Hematopoietic multipotent progenitor cell treated with erythropoietin and hydrocortisone succinate and interleukin-3 and kit ligand, for 6 days (in vitro differentiated cells): ENCODE results near the gene PHF23.

Source experiments
- DNase-seq: peaks from one replicate; pipeline ENCODE4 v3.0.0-alpha.2; 2015

PHF23 gene

DNA sequence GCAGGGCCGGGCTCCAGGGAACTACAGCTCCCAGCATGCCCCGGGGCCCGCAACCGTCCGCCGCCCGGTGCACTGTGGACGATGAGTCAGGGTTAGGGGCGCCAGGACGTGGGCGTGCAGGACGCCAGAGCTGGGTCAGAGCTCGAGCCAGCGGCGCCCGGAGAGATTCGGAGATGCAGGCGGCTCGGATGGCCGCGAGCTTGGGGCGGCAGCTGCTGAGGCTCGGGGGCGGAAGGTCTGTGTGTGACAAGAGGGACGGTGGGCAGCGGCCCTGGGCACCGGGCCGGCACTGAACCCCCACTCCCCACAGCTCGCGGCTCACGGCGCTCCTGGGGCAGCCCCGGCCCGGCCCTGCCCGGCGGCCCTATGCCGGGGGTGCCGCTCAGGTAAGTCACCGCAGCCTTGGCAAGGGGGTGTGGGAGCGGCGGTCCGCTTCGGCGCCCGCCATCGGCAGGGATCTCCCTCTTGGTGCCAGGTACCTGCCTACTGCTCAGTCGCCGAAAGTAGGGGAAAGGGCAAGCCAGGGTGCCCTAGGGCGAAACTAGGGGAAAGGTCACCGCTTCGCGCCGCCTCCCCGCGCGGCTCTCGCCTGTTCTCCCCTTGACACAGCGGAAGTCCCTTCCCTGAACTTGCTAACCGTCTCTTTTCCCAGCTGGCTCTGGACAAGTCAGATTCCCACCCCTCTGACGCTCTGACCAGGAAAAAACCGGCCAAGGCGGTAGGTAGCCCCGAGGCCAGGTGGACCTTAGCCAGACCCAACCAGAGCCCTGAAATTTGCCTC lies 19.3 kb downstream of the PHF23 start, which contains the start of the genes ACADVL and DLG4:
ACADVL (plus strand) TSS at position 127 of the 781 bp plus-strand sequence; CDS start at position 174, 47 bp downstream.
DLG4 (minus strand) TSS at position 25 of the 781 bp plus-strand sequence.
- DNase-seq: peak; percentile 92

DNA sequence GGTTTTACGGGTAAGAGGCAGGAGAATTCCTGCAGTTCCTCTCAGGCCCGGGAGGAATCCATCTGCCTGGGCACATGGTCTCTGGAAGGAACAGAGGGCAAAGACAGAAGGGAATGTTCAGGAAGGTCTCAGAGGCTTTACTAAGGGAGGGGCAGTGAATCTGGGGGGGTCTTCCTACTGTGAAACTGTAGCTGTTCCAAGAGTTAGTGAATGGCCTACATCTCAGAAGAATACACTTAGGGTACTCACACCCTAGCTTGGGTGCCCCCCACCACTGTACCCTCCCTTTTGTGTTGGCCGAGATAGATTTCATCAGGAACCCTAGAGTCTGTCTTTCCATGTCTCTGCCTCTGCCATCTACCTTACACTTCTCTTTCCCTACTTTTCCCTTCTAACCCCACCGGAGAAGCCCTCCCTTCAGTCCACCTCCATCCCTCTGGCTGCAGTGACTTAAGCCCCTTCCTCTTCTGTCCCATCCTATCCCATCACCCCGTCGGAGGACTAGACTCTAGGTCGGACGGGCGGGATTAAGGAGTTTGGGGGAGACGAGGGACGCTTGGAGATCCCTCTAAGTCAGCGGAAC lies 19.9 kb downstream of the PHF23 start:
- no peak for DNase-seq

DNA sequence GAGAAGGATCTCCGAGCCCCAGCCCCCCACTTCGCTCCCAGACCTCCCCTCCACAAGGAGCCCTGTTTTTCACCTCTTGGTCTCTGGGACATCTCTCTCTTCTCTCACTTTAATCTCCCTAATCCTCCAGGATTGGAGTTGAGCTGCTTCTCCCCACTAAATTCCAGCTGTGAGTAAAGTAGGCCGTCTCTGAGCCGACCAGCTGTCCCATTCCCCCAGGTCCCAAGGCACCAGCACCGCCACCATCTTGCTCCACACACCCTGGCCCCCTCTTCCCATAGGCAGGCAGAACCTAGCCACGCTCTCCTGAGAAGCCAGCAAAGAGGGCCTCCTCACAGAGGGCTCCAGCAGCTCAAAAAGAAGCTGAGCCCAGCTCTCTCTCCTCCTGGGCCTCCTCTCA lies 20.5 kb downstream of the PHF23 start:
- no peak for DNase-seq

DNA sequence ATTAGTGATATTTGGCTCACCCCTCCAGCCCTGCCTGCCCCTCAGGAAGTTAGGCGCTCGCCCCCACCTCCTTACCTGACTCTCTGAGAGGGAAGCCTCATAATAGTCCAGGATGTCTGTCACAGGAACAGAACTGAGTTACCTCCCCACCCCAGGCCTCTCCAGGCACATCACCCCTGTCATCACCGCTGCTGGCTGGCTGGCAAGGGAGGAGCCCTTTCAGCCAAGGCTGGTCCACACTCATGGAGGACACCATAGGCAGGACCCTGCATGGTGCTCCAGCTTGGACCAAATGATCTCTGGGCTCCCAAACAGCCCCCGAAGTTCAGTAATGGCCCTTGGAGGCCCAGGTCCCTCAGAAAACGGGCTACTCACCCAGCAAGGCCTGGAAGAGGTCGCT lies 21.1 kb downstream of the PHF23 start:
- DNase-seq: peak; percentile 30

DNA sequence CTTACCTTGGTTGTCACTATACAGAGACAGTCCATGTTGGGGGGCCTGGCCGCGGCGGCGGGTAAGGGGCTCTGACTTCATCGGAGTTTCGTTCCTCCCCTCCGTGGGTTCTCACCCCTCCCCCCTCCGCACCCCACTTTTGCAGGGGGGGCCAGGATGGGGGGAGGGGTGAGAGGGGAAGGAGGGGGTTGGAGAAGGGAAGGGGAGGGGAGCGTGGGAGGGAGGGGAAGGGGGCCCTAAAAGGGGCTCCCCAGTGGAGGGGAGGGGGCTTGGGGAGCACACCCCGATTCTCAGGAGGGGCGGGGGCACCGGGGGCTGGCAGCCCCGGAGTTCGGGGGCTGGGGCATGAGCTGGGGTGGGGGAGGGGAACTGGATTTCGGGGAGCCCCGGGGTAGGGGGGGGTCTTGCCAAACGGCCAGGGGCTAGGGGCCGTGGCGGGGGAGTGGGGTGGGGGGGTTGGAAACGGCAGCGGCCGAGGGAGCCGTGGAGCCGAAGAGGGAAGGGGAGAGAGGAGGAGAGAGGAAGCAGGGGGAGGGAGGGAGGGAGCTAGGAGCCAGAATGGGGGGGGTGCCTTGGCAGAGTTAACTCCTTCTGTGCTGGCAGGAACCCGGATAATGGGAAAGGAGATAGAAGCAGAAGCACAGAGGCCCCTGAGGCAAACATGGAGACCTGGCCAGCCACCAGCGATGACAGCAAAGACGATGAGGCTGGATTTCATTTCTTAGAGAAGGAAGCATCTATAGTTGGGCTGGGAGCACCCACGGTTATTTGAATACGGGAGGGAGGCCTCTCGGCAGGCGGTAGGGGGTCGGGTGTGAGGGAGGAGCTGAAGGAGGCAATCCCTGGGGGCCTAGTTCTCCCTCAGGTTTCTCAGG lies 21.9 kb downstream of the PHF23 start:
- DNase-seq: peak; percentile 86

DNA sequence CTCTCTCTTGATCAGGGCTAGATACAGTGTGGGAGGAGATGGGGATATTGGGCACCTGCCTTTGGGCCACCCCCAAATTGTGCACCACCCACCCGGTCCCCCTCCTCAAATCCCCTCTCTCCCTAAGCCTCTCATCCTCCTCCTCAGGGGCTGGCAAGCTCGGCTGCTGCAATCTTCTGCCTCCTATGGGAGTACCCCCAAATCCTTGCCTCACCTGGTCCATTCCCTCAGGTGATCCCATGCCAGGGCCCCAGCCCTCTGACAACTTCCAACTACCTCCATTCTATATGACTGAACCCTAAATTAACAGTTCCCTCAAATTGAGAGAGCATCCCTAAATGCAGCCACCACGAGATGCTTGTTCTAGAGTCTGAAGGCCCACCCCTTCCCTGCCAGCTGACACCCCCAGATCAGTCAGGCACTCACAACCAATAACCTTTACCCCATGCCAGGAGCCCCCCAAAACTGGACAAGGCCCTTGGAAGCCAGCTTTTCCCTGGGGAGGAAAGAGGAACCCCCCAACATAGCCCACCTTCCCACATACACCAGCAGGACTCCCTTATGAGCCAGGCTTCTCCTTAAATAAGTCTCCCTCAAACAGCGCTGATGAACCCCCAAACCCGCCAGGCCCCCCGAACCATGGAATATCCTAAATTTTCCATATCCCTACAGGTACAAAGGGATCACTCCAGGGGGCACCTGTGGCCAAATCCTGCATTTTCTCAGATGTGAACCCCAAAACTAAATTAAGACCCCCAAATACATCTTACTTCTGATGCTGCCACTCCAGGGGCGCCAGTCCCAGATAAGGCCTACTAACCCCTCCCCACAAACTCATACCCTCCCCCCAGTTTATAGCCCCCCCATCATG lies 22.8 kb downstream of the PHF23 start:
- DNase-seq: peak; percentile 41

DNA sequence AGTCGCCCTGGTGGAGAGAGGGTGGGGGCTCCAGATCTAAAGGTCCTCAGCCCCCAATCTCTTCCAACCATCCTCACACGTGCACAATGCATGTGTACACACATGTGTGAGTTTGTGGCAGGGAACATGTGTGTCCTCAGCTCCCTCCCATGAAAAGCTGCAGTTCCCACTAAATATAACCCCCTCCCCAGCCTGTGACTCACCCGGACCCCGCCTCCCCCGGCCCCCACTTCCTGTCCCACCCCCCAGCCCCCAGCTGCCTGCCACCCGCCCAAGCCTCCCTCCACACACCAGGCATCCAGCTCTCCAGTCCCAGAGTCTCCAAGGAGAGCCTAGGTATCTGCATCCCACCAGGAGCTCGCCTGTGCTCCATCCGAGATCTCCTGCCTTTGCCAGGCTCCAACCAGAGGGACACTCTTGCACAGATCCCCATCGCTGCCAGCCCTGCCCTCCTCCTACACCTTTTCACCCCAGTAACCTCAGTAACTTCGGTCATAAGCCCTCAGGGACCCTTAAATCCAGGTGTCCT lies 23.5 kb downstream of the PHF23 start:
- peak; percentile 26 for DNase-seq

DNA sequence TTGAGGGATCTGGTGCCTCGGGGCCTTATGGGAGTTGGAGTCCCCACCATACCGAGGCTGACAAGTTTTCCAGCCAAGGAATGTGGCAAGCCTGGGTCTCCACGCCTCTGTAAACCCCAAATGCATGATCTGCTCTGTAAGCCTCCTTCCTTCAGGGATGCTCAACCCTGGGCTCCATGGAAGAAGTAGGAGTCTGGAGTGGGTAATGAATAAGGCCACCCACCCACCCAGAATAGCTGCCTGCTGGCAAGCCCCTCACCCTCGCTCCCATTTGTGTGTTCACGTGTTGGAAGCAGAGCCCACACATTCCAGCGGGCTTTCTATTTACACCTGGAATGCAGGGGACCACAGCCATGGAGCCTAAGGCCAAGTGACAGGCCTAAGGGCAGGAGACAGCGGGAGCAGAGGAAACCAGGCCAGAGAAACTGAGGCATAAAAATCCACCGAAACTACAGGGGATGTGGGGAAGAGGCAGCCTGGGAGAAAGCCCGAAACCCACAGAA lies 24.1 kb downstream of the PHF23 start:
- no peak for DNase-seq

DNA sequence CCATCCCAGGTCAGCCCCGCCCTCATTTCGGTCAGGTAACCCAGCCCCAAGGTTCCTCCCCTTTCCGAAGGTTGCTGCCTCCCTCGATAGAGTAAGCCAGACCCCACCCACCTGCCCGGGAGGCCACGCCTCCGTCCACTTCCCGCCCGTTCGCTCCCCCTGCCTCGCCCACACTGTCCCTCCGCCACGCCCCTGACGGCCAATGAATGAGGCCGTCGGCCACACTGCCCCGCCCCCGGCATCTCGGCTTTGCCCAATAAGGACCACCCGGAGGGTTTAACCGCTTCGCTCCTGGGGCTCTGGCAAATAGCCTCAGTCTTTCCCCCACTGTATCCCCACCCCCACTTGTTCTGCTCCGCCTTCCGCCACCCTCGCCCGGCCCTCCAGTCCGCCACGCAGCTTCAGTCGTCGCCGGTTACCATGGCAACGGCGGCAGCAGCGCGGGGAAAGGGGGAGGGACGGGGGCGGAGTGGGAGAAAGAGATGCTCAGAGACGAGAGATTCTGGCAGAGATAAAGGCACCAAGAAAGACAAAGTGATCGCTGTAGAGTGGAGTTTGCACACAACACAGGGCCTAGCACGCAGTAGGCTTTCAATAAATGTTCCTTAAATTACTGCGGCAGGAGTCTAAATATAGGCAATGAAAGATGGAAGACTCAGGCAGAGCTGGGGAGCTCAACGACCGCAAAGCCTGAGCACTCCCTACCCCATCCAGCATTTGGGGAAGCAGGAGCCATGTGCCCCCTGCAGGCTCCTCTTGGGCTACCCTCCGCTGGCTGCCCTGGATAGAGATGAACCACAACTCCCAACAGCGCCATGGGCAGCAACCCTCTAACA lies 24.7 kb downstream of the PHF23 start:
- peak; percentile 99 for DNase-seq

DNA sequence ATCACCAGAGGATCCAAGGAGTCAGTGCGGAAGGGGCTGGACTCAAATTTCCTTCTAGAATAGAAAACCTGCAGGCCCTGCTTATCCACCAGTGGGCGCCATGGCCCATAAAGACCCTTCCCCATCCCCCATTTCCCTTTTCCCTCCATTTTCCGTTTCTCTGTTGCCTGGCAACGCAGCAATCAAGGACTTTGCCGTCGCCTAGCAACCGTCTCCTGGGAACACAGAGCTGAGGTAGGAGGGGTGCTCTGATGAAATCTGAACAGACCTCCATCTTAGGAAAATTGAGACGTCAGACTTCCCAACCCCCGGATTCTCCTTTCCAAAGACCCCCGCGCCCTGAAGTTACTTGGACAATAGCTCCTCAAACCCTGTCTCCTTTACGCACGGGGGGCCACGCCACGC lies 25.4 kb downstream of the PHF23 start:
- DNase-seq: peak; percentile 86

DNA sequence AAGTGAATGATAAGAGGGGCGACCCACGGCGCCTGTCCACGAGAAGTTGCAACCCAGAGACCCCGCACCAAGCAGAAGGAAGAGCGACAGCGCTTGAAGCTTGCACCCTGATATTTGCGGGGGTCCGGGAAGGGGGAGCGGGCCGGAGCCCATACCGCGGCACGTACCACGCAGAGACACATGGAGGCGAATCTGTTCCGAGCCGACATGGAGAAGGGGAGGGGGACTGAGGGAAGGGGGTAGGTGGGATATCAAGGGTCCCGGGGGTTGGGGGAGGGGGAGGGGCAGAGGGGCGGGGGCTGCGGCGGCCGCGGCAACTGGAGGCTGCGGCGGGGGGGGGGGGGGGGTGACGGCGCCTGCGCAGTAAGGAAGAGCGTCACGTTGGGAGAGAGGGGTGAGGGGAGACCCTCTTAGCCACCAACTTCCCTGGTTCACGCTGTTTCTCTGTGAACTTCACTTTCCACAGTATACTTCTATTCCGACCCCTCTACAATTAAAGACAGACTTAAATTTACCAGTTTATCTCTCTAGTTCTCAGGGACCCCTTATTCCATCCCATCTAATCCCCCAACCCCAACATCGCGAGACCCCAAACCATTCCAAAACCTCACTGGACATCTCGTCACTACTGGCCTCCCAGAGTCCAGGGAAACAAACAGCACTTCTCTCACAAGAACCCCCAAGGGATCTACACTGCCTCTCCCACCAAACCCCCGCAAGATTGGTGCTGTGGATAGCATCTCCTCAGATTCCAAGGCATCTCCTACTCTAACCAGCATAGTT lies 27.6 kb downstream of the PHF23 start:
- no peak for DNase-seq

DNA sequence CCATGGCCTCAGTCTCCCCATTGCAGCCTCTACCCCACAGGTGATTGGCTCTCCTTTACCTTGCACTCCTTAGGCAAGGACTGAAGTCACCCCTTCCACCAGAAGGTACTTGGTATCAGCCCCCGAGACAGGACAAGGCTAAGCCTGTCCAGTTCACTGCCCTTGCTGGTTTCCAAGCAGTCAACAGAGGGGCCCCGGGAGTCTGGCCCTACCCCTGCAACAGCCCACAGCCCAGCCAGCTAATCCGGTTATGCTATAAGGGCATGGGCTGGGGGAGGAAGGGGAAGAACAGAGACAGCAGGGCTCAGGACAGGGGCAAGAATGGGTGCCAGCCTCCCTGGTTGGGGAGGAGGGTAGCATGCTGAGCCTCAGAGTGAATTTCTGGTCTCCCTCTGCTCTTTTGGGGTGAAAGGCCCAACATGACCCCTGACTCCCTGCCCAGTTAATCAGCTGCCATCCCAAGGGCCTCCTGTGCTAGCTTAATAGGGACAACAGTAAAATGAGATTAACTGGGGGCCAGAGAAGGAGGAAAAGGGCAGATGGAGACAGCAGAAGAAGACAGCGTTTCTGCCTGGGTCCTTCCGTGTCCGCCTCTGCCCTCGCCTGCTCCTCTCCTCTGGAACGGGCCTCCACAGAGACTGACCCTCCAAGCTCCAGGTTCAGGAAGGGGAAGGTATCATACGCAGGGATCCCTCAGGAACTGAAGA lies 30.4 kb downstream of the PHF23 start:
- no peak for DNase-seq

DNA sequence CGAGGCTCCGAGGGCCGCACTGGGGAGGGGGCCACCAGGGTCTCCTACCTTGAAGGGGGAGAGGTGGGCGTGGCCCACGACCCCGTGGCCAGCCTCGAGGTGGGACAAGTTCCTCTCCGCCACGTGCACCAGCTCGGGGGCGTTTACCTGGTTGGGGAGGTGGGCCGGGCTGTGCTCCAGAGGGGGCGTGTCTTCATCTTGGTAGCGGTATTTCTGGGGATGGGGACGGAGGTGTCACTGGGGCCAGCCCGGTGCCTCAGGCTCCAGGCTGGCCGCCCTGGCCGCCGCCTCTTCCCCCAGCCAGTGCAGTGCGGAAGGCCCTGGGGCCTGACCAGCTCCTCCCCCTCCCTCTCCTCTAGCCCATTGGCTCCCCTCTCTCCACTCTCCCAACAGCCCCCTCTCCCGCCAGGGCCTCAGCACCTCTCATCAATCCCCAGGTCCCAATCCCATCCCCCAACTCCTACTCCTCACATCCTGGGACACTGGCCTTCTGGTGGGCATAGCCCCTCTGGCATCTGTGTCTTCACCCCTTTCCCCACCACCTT lies 31.2 kb downstream of the PHF23 start:
- DNase-seq: no peak

DNA sequence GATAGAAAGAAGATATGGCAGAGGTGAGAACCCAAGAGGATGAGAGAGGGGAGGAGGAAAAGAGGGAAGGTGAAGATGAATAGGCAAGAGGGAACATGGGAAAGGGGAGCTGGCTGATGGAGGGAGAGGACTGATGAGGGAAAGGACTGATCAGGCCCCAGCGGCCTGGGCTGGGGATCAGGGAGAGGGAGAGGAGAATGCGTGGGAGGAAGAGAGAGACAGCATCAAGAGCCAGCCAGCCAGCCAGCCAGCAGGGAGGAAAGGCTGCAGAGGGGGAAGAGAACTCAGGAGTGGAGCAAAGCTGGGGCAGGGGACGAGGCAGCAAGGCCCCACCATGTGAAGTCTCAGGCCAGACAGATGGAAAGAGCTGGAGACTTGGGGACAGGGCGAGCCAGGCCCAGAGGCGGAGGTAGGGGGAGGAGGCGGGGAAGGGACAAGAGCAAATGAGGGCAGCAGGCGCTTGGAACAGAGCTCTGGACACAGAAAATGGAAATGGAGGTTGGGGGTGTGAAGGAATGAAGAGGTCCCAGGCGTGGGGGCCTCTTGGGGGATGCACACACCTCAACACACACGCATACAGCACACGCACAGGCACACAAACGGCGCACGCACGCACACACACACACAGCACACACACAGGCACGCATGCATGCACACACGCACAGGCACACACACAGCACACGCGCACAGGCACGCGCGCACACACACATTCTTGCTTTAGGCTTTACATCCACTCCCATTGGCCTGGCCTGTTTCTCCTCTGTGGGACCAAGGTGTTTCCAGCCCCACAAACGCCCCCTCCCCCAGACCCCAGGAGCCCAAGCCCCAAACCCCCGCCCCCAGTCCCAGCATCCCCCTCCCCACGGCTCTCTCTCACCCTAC lies 31.9 kb downstream of the PHF23 start:
- DNase-seq: no peak

DNA sequence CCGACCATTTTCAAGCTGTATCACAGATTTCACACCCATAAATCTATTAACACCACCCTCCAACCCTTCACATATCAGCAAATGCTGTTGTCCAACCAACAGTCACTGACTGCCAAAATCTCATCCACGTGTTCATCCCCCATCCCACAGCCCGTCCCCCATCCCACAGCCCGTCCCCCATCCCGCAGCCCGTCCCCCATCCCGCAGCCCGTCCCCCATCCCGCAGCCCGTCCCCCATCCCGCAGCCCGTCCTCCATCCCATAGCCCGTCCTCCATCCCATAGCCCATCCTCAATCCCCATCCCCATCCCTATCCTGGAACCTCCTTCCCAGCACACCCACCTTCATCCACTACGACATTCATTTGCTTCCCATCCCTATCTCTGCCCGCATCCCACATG lies 33.7 kb downstream of the PHF23 start:
- no peak for DNase-seq

DNA sequence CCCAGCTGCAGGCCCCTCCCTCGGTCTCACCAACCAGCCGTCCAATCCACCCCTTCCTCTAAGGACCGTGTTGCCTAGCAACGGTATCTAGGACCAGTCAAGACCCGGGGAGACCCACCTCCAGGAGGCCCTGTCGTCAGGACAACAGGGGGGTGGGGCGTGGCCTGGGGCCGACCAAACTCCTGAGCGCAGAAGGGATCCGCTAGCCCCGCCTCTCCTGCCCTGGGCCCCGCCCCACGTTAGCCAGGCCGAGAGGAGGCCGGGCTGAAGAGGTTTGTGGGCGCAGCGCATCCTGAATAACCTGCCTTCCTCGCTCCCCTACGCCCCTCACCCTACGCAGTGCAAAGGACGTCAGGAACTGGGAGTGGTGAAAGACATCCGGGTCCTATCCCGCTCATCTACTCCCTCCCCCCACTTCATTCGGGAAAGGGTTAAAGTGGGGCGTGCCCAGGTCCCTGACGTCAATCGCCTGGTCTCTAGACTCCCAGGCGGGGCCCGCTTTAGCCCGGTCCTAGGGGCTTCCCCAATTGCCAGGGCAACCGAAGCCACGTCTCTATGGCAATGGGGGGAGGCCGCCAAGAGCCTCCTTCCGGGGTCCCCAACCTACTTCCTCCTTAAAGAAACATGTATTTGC lies 34.3 kb downstream of the PHF23 start:
- DNase-seq: peak; percentile 86

DNA sequence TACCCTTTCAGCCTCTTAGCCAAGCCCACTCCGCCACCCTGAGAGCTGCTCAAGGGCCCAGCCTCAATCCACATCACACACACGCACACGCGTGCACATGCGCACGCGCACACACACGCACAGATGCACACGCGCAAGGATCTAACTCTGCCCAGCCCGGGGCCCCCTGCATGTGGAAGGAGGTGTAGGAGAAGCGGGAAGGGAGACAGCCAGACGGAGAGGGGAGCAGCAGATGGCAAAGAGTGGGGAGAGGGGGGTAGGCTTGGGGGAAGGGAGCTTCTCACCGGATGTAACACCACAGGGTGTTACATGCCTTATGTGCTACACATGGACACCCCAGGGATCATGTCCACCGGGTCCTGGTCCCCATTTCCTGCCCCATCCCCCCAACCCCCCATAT lies 34.9 kb downstream of the PHF23 start:
- DNase-seq: no peak

DNA sequence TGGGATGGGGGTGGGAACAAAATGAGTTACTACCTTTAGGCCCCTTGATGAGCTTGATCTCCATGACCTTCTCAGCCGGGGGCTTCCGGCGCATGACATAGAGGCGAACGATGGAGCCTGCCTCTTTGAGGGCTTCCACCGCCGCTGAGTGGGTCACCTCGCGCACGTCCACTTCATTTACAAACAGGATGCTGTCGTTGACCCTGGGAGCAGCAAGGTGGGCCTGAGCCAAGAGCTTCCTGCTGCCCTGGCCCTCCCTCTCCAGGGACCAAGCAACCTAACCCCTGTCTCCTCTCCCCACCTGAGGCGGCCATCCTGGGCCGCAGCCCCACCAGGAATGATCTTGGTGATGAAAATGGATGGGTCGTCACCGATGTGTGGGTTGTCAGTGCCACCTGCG lies 35.9 kb downstream of the PHF23 start:
- DNase-seq: no peak
